Activated CD4-positive, alpha-beta T cell treated with anti-CD3 and anti-CD28 coated beads for 36 hours (primary cell): ENCODE results near the gene GABBR1. TPM values are rescaled to one million over a fixed set of nuclear protein-coding genes. Genes with fewer than 3 reads are reported as not detected.
"Not testable (repeated sequence)": the region's sequence is repeated elsewhere in the genome, so short reads cannot be mapped to it uniquely, and the experiment has no call there.

Experiments
- ATAC-seq: fragments of 200-7000 bp; cut with Tn5 transposase; one replicate; pipeline ENCODE4 v1.10.0; 2021; ENCODE audit warnings: mild to moderate bottlenecking, moderate library complexity
- CTCF ChIA-PET: fragments of 350-600 bp; sonication (Branson Sonifier 250); formaldehyde crosslinking; loops from one replicate; lab custom pipeline; 2021; ENCODE audit warnings: antibody characterized with exemption; lab: Charles Lee
- POLR2A ChIA-PET: fragments of 350-600 bp; sonication (Branson Sonifier 250); formaldehyde crosslinking; loops from one replicate; lab custom pipeline; 2021; ENCODE audit warnings: antibody characterized with exemption, inconsistent platforms; lab: Charles Lee
- DNase-seq: peaks from one replicate; pipeline ENCODE4 v3.0.0-alpha.2; 2020
- H3K27ac Mint-ChIP-seq: one replicate; pipeline ENCODE4 v1.8.0; 2021; ENCODE audit warnings: mixed read lengths
- H3K27me3 Mint-ChIP-seq: one replicate; pipeline ENCODE4 v1.8.0; 2021; ENCODE audit warnings: mixed read lengths
- H3K36me3 Mint-ChIP-seq: one replicate; pipeline ENCODE4 v1.8.0; 2021; ENCODE audit warnings: low read depth, mixed read lengths
- H3K4me1 Mint-ChIP-seq: one replicate; pipeline ENCODE4 v1.8.0; 2021; ENCODE audit warnings: mixed read lengths
- H3K4me3 Mint-ChIP-seq: one replicate; pipeline ENCODE4 v1.8.0; 2021; ENCODE audit warnings: mild to moderate bottlenecking, moderate library complexity, mixed read lengths
- H3K9me3 Mint-ChIP-seq: one replicate; pipeline ENCODE4 v1.8.0; 2021; ENCODE audit warnings: low read depth, mixed read lengths
- intact Hi-C, 2 experiments: fragments of 100-400 bp; cut with DNase I in 1 of 2; cut with micrococcal nuclease in 1 of 2; formaldehyde crosslinking; loops; one replicate each; pipeline versions ENCODE4 v1.14.2 to v1.15.1; 2022 to 2024; cut with DNase I, micrococcal nuclease
- total RNA-seq, 2 experiments: library from RNA; stranded (reverse); gene quantifications; one replicate each; pipeline ENCODE4 v1.2.3, GENCODE V29; 2021

GABBR1 gene
- total RNA-seq = 10 to 100 TPM; 25.8 to 35.9 TPM

GRCh38 chr6:29632789-29633533, at the start of gene GABBR1:
Gene GABBR1 (minus strand): TSS chr6:29633183. CDS start chr6:29632385, 798 bp downstream.
- H3K36me3 Mint-ChIP-seq = no peaks in the 10 kb centered on the region
- ATAC-seq (peak; percentile 84), DNase-seq (peak; percentile 85)
- H3K4me1 Mint-ChIP-seq = peaks cover 50% of the 10 kb centered on the region
- no peaks in the 10 kb centered on the region for H3K27me3 Mint-ChIP-seq
- ChIA-PET POLR2A (interaction anchor here (0.6 kb wide), 4 partner anchors 15 to 503 kb away, joined by 3 to 4 read pairs (median 3); no protein-coding TSS in a partner anchor), CTCF (interaction anchor here (2.0 to 2.2 kb wide), 2 partner anchors 17 to 21 kb away, joined by 13 to 16 read pairs; no protein-coding TSS in a partner anchor)
- H3K9me3 Mint-ChIP-seq = no peaks in the 10 kb centered on the region
- H3K4me3 Mint-ChIP-seq = peak within 1 kb of the TSS; percentile 75
- intact Hi-C loops = loop anchor here (1.0 to 5.0 kb wide), 3 partner anchors 17 to 89 kb away; partner anchors contain the start of gene HLA-F (in 1 of the 2)
- H3K27ac Mint-ChIP-seq = peak within 1 kb of the TSS; percentile 3

DNA sequence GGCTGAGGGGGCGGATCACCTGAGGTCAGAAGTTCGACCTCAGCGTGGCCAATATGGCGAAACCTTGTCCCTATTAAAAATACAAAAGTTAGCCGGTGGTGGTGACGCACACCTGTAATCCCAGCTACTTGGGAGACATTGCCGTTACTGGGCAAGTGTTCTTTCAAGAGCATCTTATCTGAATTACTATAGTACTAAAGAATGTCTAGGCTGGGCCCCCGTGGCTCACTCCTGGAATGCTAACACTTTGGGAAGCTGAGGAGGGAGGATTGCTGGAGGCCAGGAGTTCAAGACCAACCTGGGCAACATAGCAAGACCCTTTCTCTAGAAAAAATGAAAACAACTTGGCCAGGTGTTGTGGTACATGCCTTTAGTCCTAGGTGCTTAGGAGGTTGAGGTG, 48.8 kb upstream of the GABBR1 start:
- H3K36me3 Mint-ChIP-seq = no peaks in the 10 kb centered on the region
- no peak overlapping the region for H3K27ac Mint-ChIP-seq
- H3K9me3 Mint-ChIP-seq = no peaks in the 10 kb centered on the region
- intact Hi-C loops = no loop called here
- CTCF ChIA-PET = interaction anchor here (0.6 to 1.5 kb wide), 3 partner anchors 28 to 130 kb away, joined by 3 to 5 read pairs (median 3); no protein-coding TSS in a partner anchor
- DNase-seq (no peak), ATAC-seq (no peak)
- H3K4me3 Mint-ChIP-seq = no peak overlapping the region
- POLR2A ChIA-PET = no interaction called here
- H3K4me1 Mint-ChIP-seq = peaks cover 6% of the 10 kb centered on the region
- no peaks in the 10 kb centered on the region for H3K27me3 Mint-ChIP-seq

GRCh38 chr6:29680904-29681303, 47.9 kb upstream of the GABBR1 start, which contains the start of gene ZFP57:
Gene ZFP57 (minus strand): TSS chr6:29681152. CDS start chr6:29677003, 4,149 bp downstream.
- Mint-ChIP-seq H3K27me3 (no peaks in the 10 kb centered on the region), H3K9me3 (no peaks in the 10 kb centered on the region), H3K27ac (no peak within 1 kb of the TSS), H3K36me3 (no peaks in the 10 kb centered on the region), H3K4me3 (no peak within 1 kb of the TSS), H3K4me1 (peaks cover 8% of the 10 kb centered on the region)
- POLR2A ChIA-PET = no interaction called here
- intact Hi-C loops = no loop called here
- ATAC-seq (no peak), DNase-seq (no peak)
- CTCF ChIA-PET = no interaction called here

DNA sequence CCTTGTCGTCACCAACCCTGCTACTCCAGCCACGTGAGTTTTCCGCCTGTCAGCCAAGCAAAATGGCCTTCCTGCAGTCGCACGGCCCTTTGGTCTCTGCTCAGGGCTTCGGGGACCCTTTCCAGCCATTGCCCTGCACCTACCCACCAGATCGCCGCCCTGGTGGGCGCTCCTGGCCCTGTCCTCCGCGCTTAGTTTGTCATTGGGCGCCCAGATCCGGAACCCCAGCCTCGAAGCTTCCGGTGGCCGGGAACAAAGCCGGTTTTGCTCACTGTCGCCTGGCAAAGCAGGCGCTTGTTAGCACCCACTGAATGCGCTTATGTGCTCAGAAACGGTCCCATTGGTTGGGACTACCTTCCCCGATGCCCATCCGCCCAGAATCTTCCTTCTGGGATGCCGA, 47.4 kb upstream of the GABBR1 start:
- ChIA-PET CTCF (no interaction called here), POLR2A (no interaction called here)
- intact Hi-C loops = no loop called here
- no peaks in the 10 kb centered on the region for H3K36me3 Mint-ChIP-seq
- no peak for ATAC-seq
- no peak for DNase-seq
- peaks cover 8% of the 10 kb centered on the region for H3K4me1 Mint-ChIP-seq
- H3K27me3 Mint-ChIP-seq = no peaks in the 10 kb centered on the region
- H3K27ac Mint-ChIP-seq = no peak overlapping the region
- no peaks in the 10 kb centered on the region for H3K9me3 Mint-ChIP-seq
- no peak overlapping the region for H3K4me3 Mint-ChIP-seq

DNA sequence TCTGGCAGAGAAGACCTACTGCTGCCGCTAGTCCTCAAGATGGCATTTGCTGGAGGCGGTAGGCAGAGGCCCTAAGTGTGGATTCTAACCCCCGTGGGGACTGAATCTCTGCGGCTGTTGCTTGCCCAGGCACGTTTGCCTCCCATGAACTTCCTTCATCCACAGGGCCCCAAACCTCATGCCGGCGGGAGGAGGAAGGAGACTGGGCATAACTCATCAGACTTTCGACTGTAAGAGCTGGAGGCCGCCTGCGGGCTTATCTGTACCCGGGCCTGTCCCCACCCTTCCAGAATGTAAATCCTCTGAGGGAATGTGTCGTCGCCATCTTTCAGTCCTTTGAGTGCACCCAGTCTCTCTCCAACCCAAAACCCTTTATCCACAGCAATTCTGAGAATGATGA, 47.0 kb upstream of the GABBR1 start:
- no peak for ATAC-seq
- DNase-seq = no peak
- Mint-ChIP-seq H3K4me3 (no peak overlapping the region), H3K27me3 (no peaks in the 10 kb centered on the region), H3K9me3 (no peaks in the 10 kb centered on the region), H3K4me1 (peaks cover 8% of the 10 kb centered on the region), H3K27ac (no peak overlapping the region), H3K36me3 (no peaks in the 10 kb centered on the region)
- intact Hi-C loops = no loop called here
- POLR2A ChIA-PET = no interaction called here
- CTCF ChIA-PET = no interaction called here

DNA sequence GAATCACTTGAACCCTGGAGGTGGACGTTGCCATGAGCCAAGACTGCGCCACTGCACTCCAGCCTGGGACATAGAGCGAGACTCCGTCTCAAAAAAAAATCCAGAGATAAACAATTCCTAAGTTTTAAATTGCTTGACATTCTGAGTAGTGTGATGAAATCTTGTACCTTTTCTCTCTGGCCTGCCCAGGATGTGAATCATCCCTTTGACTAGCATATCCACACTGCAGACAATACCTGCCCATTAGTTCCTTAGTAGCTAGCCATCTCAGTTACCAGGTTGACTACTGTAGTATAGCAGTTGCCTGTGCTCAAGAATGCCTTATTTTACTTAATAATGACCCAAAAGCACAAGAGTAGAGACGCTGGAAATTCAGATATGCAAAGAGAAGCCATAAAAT, 45.1 kb upstream of the GABBR1 start:
- DNase-seq (no peak), ATAC-seq (no peak)
- peaks cover 8% of the 10 kb centered on the region for H3K4me1 Mint-ChIP-seq
- no peak overlapping the region for H3K4me3 Mint-ChIP-seq
- no peak overlapping the region for H3K27ac Mint-ChIP-seq
- no peaks in the 10 kb centered on the region for H3K36me3 Mint-ChIP-seq
- POLR2A ChIA-PET = no interaction called here
- H3K27me3 Mint-ChIP-seq = no peaks in the 10 kb centered on the region
- intact Hi-C loops = no loop called here
- no peaks in the 10 kb centered on the region for H3K9me3 Mint-ChIP-seq
- CTCF ChIA-PET = interaction anchor here (0.7 to 2.1 kb wide), 2 partner anchors 12 to 18 kb away, joined by 3 to 9 read pairs; no protein-coding TSS in a partner anchor

DNA sequence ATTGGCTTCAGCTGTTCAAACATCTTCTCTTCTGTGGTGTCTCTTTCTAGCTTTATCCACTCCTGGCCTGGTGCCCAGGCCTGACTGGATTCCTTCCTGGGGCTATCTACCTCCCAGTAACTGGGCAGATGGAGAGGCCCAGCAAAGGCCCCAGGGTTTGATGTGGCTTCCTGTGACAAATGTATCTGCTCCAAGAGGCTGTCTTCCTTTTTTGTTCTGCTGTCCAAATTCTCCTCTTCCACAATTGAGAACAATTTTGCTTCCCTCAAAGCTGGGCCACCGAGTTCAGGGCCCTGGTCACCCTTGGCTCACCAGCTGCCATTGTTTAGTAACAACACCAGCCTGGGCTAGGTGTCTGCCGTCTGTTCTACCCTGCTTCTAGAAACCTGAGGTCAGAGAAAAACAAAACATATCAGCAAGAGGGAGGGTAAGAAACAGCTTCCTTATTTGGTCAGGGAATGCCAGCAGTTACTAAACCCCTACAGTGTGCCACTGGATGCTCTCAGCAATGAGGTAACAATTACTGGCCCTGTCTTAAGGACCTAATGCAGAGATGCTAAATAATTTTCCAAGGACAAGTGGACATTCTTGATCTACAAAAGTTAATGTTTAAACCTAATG, 44.1 kb upstream of the GABBR1 start:
- ChIA-PET CTCF (interaction anchor here (0.8 to 2.6 kb wide), 4 partner anchors 10 to 27 kb away, joined by 3 to 18 read pairs (median 6); no protein-coding TSS in a partner anchor), POLR2A (interaction anchor here (0.6 kb wide), 1 partner anchor 177 kb away, joined by 4 read pairs; no protein-coding TSS in a partner anchor)
- Mint-ChIP-seq H3K27me3 (no peaks in the 10 kb centered on the region), H3K4me1 (peaks cover 8% of the 10 kb centered on the region), H3K36me3 (no peaks in the 10 kb centered on the region), H3K4me3 (no peak overlapping the region), H3K9me3 (no peaks in the 10 kb centered on the region), H3K27ac (no peak overlapping the region)
- ATAC-seq (no peak), DNase-seq (peak; percentile 5)
- intact Hi-C loops = no loop called here

DNA sequence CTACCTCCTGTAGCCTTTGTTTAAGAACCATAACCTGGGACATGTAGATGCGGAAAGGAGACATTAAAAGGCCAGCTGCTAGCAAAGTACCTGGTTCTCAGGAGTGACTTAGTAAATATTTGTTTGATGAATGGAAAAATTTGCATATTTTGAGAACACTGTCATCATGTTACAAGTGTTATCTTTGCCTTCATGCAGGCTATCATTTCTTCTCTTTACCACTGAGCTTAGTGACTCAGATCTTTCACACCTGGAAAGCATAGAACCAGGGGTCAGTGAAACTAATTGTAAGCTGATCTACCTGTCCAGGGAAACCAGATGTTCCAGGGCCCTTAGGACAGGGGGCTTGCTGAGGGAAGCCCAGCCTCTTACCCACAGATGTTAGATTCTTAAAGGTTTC, 42.6 kb upstream of the GABBR1 start:
- intact Hi-C loops = no loop called here
- peaks cover 8% of the 10 kb centered on the region for H3K4me1 Mint-ChIP-seq
- no peak overlapping the region for H3K27ac Mint-ChIP-seq
- POLR2A ChIA-PET = no interaction called here
- H3K9me3 Mint-ChIP-seq = no peaks in the 10 kb centered on the region
- ATAC-seq (no peak), DNase-seq (no peak)
- H3K4me3 Mint-ChIP-seq = no peak overlapping the region
- peaks cover 4% of the 10 kb centered on the region for H3K27me3 Mint-ChIP-seq
- CTCF ChIA-PET = interaction anchor here (0.6 to 2.6 kb wide), 3 partner anchors 20 to 155 kb away, joined by 3 to 18 read pairs (median 3); no protein-coding TSS in a partner anchor
- no peaks in the 10 kb centered on the region for H3K36me3 Mint-ChIP-seq

DNA sequence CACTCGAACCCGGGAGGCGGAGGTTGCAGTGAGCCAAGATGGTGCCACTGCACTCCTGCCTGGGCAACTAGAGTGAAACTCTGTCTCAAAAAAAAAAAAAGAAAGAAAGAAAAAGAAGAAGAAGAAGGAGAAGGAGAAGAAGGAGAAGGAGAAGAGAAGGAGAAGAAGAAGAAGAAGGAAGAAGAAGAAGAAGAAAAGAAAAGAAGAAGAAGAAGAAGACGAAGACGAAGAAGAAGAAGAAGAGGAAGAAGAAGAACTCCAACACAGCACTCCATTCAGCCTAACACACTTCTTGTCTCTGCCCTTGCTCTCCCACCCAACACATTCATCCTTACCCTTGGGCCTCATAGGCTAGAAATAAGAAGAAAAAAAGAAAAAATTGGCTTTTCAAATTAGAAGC, 41.0 kb upstream of the GABBR1 start:
- ChIA-PET POLR2A (no interaction called here), CTCF (no interaction called here)
- Mint-ChIP-seq H3K4me1 (peaks cover 8% of the 10 kb centered on the region), H3K4me3 (no peak overlapping the region), H3K9me3 (no peaks in the 10 kb centered on the region), H3K36me3 (no peaks in the 10 kb centered on the region), H3K27me3 (peaks cover 8% of the 10 kb centered on the region), H3K27ac (no peak overlapping the region)
- intact Hi-C loops = no loop called here
- no peak for DNase-seq
- ATAC-seq = no peak

DNA sequence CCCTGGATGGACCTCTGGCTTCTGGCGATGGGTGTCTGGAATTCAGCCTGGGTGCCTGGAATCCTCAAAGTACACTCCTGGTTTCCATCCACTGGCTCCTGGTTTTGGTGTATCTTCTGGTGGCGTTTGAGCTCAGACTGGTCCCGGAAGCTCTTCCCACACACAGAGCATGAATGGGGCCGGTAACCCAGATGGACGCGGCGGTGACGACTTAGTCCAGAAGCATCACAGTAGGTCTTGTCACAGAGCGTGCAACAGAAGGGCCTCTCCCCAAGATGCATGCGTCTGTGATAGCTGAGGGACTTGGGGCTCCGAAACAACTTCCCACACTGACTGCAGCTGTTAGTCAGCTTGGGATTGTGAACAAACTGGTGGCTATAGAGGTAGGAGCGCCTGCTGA, 40.2 kb upstream of the GABBR1 start:
- no peak overlapping the region for H3K4me3 Mint-ChIP-seq
- H3K27ac Mint-ChIP-seq = no peak overlapping the region
- intact Hi-C loops = no loop called here
- DNase-seq = no peak
- peaks cover 8% of the 10 kb centered on the region for H3K4me1 Mint-ChIP-seq
- ATAC-seq = no peak
- H3K9me3 Mint-ChIP-seq = no peaks in the 10 kb centered on the region
- peaks cover 9% of the 10 kb centered on the region for H3K27me3 Mint-ChIP-seq
- no peaks in the 10 kb centered on the region for H3K36me3 Mint-ChIP-seq
- ChIA-PET POLR2A (no interaction called here), CTCF (interaction anchor here (0.9 to 4.0 kb wide), 2 partner anchors 20 to 23 kb away, joined by 3 to 21 read pairs; no protein-coding TSS in a partner anchor)

- H3K4me1 Mint-ChIP-seq, POLR2A ChIA-PET, intact Hi-C loops, H3K9me3 Mint-ChIP-seq, H3K27ac Mint-ChIP-seq, H3K36me3 Mint-ChIP-seq, DNase-seq, ATAC-seq, H3K4me3 Mint-ChIP-seq: not testable (repeated sequence)
- H3K27me3 Mint-ChIP-seq = peaks cover 11% of the 10 kb centered on the region
- CTCF ChIA-PET = interaction anchor here (0.9 to 4.0 kb wide), 2 partner anchors 19 to 22 kb away, joined by 3 to 21 read pairs; no protein-coding TSS in a partner anchor
These were observed 39.1 kb upstream of the GABBR1 start for GRCh38 chr6:29672116-29672515.
